HL-60/S4 treated with retinoic acid at 250 ng/mL for 4 days and 3 days (cell line): ENCODE measurements around the gene EPHB2.
"Not testable (repeated sequence)": the region's sequence is repeated elsewhere in the genome, so short reads cannot be mapped to it uniquely, and the experiment has no call there.

Source experiments
- in situ Hi-C: fragments of 300-500 bp; cut with MboI; formaldehyde crosslinking; loops from 2 replicates; pipeline ENCODE4 v1.7.0; 2022; ENCODE audit warnings: low sequenced_read_pairs

Gene EPHB2

GRCh38 chr1:22831729-22832413, 121.2 kb downstream of the EPHB2 start:
- in situ Hi-C loops, result no loop called here

GRCh38 chr1:22832414-22832786, 121.8 kb downstream of the EPHB2 start:
- in situ Hi-C loops, result no loop called here

GRCh38 chr1:22833699-22834098, 123.1 kb downstream of the EPHB2 start:
- in situ Hi-C loops, result no loop called here

- in situ Hi-C loops, result not testable (repeated sequence)
Measured at GRCh38 chr1:22834420-22834819, 123.8 kb downstream of the EPHB2 start.

GRCh38 chr1:22835636-22836319, 125.1 kb downstream of the EPHB2 start:
- in situ Hi-C loops, result no loop called here

- in situ Hi-C loops, result no loop called here
Measured at GRCh38 chr1:22836850-22837249, 126.2 kb downstream of the EPHB2 start.

GRCh38 chr1:22837332-22837731, 126.7 kb downstream of the EPHB2 start:
- in situ Hi-C loops, result no loop called here

GRCh38 chr1:22838965-22839364, 128.3 kb downstream of the EPHB2 start:
- in situ Hi-C loops, result no loop called here

GRCh38 chr1:22839806-22840205, 129.2 kb downstream of the EPHB2 start:
- in situ Hi-C loops, result no loop called here

- in situ Hi-C loops, result no loop called here
Measured at GRCh38 chr1:22841142-22841541, 130.5 kb downstream of the EPHB2 start.

GRCh38 chr1:22841860-22842281, 131.2 kb downstream of the EPHB2 start:
- in situ Hi-C loops, result no loop called here

- in situ Hi-C loops, result not testable (repeated sequence)
Measured at GRCh38 chr1:22843441-22844183, 133.0 kb downstream of the EPHB2 start.

GRCh38 chr1:22844621-22845020, 134.0 kb downstream of the EPHB2 start:
- in situ Hi-C loops, result no loop called here

GRCh38 chr1:22845398-22845935, 134.8 kb downstream of the EPHB2 start:
- in situ Hi-C loops, result no loop called here

GRCh38 chr1:22846458-22846857, 135.8 kb downstream of the EPHB2 start:
- in situ Hi-C loops, result no loop called here

- in situ Hi-C loops, result no loop called here
Measured at GRCh38 chr1:22847249-22847648, 136.6 kb downstream of the EPHB2 start.

- in situ Hi-C loops, result no loop called here
Measured at GRCh38 chr1:22847709-22848108, 137.1 kb downstream of the EPHB2 start.

- in situ Hi-C loops, result no loop called here
Measured at GRCh38 chr1:22848405-22848804, 137.8 kb downstream of the EPHB2 start.

GRCh38 chr1:22849770-22850169, 139.1 kb downstream of the EPHB2 start:
- in situ Hi-C loops, result no loop called here

GRCh38 chr1:22850281-22850680, 139.6 kb downstream of the EPHB2 start:
- in situ Hi-C loops, result no loop called here

- in situ Hi-C loops, result no loop called here
Measured at GRCh38 chr1:22850681-22851080, 140.0 kb downstream of the EPHB2 start.

- in situ Hi-C loops, result no loop called here
Measured at GRCh38 chr1:22851517-22851916, 140.9 kb downstream of the EPHB2 start.
